ENCODE measurements around the gene SYP.
"Not testable (repeated sequence)": the region's sequence is repeated elsewhere in the genome, so short reads cannot be mapped to it uniquely, and the experiment has no call there.

DNA sequence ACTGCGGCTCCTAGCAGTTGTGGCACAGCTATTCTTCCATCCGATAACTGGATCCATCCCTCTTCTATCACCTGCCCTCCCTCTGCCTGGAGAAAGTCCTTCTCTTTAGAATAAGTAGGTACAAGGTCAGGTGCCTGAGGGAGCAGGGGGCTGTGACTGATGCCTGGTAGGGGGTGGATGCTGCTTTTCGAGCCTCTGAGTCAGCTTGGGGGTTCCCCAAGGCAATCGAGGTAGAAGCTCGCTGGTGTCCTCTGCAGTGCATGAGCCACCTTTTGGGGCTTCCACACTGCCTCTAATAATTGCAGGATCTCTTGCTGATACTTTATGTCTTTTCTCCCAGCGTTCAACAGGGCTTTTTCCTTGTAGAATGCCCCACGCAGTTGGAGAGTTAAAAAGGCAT is 56.8 kb downstream of the SYP start:
- TF ChIP-seq, protein P1, sequence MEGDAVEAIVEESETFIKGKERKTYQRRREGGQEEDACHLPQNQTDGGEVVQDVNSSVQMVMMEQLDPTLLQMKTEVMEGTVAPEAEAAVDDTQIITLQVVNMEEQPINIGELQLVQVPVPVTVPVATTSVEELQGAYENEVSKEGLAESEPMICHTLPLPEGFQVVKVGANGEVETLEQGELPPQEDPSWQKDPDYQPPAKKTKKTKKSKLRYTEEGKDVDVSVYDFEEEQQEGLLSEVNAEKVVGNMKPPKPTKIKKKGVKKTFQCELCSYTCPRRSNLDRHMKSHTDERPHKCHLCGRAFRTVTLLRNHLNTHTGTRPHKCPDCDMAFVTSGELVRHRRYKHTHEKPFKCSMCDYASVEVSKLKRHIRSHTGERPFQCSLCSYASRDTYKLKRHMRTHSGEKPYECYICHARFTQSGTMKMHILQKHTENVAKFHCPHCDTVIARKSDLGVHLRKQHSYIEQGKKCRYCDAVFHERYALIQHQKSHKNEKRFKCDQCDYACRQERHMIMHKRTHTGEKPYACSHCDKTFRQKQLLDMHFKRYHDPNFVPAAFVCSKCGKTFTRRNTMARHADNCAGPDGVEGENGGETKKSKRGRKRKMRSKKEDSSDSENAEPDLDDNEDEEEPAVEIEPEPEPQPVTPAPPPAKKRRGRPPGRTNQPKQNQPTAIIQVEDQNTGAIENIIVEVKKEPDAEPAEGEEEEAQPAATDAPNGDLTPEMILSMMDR (IDR thresholded peaks at IDR 0.05; ENCODE audit: insufficient read depth, low read length, poor library complexity, severe bottlenecking): not testable (repeated sequence)
- not testable (repeated sequence) for TF ChIP-seq EZH2phosphoT487 (conservative IDR thresholded peaks at IDR 0.05; ENCODE audit: low read length)

Measured in SU-DHL-6 (cell line).